Kidney epithelial cell (primary cell): ENCODE results near the gene ZNF446. TPM values are rescaled to one million over a fixed set of nuclear protein-coding genes. Genes with fewer than 3 reads are reported as not detected.

ENCODE experiments used
- DNase-seq: peaks from one replicate; pipeline ENCODE4 v3.0.0-alpha.2; 2010; ENCODE audit warnings: low read depth
- H3K27me3 ChIP-seq: 2 replicates; pipeline ENCODE4 v1.6.0; 2011; ENCODE audit warnings: low read length; ENCODE audit not compliant: control insufficient read depth, insufficient read depth
- H3K36me3 ChIP-seq: 2 replicates; pipeline ENCODE4 v1.5.1; 2011; ENCODE audit warnings: low read length; ENCODE audit not compliant: control insufficient read depth, insufficient read depth
- H3K4me3 ChIP-seq: 2 replicates; pipeline ENCODE4 v1.5.1; 2011; ENCODE audit warnings: low read depth, mild to moderate bottlenecking, control low read depth, low read length
- total RNA-seq: library from RNA; depleted of rRNA; stranded (reverse); fragments of >200 nt; gene quantifications from 2 replicates; pipeline ENCODE4 v1.2.3, GENCODE V29; 2015
- TF ChIP-seq, protein P1 (sequence below): IDR thresholded peaks from 2 replicates; pipeline ENCODE4 v1.5.1; 2011; ENCODE audit warnings: mild to moderate bottlenecking, moderate library complexity, low read length, control low read depth, inconsistent platforms; ENCODE audit not compliant: insufficient read depth, poor library complexity, severe bottlenecking

Gene ZNF446
- total RNA-seq, 1 donor from 2014 or later = 10.8 TPM

GRCh38 chr19:58455306-58455705 is 20.8 kb upstream of the ZNF446 start:
- TF ChIP-seq, protein P1, sequence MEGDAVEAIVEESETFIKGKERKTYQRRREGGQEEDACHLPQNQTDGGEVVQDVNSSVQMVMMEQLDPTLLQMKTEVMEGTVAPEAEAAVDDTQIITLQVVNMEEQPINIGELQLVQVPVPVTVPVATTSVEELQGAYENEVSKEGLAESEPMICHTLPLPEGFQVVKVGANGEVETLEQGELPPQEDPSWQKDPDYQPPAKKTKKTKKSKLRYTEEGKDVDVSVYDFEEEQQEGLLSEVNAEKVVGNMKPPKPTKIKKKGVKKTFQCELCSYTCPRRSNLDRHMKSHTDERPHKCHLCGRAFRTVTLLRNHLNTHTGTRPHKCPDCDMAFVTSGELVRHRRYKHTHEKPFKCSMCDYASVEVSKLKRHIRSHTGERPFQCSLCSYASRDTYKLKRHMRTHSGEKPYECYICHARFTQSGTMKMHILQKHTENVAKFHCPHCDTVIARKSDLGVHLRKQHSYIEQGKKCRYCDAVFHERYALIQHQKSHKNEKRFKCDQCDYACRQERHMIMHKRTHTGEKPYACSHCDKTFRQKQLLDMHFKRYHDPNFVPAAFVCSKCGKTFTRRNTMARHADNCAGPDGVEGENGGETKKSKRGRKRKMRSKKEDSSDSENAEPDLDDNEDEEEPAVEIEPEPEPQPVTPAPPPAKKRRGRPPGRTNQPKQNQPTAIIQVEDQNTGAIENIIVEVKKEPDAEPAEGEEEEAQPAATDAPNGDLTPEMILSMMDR = no peak
- no peak for DNase-seq
- Histone ChIP-seq H3K4me3 (no peak overlapping the region), H3K36me3 (peaks cover 2% of the 10 kb centered on the region), H3K27me3 (no peaks in the 10 kb centered on the region)

- Histone ChIP-seq H3K36me3 (peaks cover 2% of the 10 kb centered on the region), H3K27me3 (no peaks in the 10 kb centered on the region), H3K4me3 (no peak overlapping the region)
- TF ChIP-seq, protein P1 = no peak
- no peak for DNase-seq
These were observed 20.0 kb upstream of the ZNF446 start for GRCh38 chr19:58456111-58456510.

DNA sequence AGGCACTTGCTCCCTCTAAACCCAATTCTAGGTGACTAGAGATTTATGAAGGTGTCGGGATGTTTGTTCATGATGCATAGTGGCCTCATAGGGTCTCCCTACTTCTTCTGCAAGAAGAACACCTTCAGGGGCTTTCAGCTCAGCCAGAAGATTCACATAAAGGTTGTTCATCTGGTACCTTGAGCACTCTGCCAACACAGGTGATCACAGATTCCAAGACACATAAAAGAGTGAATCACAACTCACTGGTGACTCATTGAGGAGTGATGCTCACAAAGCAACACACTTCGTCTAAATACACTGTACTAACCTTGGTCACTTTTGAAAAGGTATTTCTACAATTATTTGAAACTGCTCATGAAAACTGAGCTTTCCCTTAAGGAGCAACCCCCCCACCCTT is 16.1 kb upstream of the ZNF446 start:
- Histone ChIP-seq H3K4me3 (no peak overlapping the region), H3K27me3 (no peaks in the 10 kb centered on the region), H3K36me3 (peaks cover 1% of the 10 kb centered on the region)
- TF ChIP-seq, protein P1 = no peak
- DNase-seq = no peak

- H3K27me3 ChIP-seq = no peaks in the 10 kb centered on the region
- no peak for DNase-seq
- no peaks in the 10 kb centered on the region for H3K36me3 ChIP-seq
- H3K4me3 ChIP-seq = peak overlapping the region; percentile 91
- TF ChIP-seq, protein P1 = no peak
These were observed 9.9 kb upstream of the ZNF446 start for GRCh38 chr19:58466089-58466759.

DNA sequence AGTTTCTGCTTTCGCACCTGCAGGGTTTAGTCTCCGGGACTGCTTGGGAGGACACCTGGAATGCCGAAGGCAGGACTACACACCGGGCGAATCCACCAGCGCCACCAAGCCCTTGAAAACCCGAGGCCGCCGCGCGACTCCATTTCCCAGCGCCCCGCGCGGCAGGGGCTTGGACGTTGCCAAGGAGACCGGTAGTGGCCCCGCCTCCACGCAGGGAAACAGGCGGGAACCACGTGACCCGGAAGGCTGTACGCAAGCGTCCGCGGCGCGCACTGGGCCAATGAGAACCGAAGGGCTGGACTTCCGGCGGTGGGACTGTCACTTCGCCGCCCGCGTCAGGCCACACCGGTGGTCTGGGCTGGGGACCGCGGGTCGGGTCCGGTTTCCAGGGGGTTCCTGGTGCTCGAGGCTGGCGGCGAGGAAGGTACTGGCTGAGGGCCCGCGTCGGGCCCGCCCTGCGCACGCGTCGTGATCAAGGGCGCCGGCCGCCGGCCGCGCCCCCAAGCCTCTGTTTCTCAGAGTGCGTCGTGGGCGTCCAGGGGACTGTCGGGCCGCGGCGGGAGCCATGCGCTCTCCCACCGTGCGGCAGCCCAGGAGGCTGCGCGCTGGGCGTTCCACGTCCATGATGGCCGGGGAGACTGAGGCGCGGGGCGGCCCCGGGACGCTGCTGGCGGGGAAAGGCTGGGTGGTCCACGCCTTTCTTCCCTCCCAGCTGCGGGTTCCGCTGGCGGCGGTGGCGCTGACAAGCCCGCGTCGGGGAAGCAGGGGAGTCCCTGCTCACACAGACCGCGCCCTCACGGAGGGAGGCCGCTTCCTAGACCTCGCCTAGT is 9.2 kb upstream of the ZNF446 start, which contains the start of gene ZNF324:
ZNF324 (plus strand) TSS at position 321 of the 830 bp plus-strand sequence. CDS start 2,106 bp downstream, outside the sequence.
- TF ChIP-seq, protein P1 = no peak
- Histone ChIP-seq H3K36me3 (no peaks in the 10 kb centered on the region), H3K27me3 (no peaks in the 10 kb centered on the region), H3K4me3 (peak within 1 kb of the TSS; percentile 91)
- DNase-seq = peak; percentile 81
